ENCODE data around the gene P3H1.

- TF ChIP-seq, protein P1, sequence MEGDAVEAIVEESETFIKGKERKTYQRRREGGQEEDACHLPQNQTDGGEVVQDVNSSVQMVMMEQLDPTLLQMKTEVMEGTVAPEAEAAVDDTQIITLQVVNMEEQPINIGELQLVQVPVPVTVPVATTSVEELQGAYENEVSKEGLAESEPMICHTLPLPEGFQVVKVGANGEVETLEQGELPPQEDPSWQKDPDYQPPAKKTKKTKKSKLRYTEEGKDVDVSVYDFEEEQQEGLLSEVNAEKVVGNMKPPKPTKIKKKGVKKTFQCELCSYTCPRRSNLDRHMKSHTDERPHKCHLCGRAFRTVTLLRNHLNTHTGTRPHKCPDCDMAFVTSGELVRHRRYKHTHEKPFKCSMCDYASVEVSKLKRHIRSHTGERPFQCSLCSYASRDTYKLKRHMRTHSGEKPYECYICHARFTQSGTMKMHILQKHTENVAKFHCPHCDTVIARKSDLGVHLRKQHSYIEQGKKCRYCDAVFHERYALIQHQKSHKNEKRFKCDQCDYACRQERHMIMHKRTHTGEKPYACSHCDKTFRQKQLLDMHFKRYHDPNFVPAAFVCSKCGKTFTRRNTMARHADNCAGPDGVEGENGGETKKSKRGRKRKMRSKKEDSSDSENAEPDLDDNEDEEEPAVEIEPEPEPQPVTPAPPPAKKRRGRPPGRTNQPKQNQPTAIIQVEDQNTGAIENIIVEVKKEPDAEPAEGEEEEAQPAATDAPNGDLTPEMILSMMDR (conservative IDR thresholded peaks at IDR 0.05) = no peak
- TF ChIP-seq ZFX (IDR thresholded peaks at IDR 0.05) = no peak
These were observed 24.7 kb downstream of the P3H1 start for GRCh38 chr1:42742141-42742540.
